ENCODE results near the gene FANCC. TPM values are rescaled to one million over a fixed set of nuclear protein-coding genes. Genes with fewer than 3 reads are reported as not detected.

Gene FANCC
- total and polyA plus RNA-seq, 2 of the 13 experiments (the other 11 are each of a cell fraction or from before 2014, with no cell fraction given) = 7.4 to 8.6 TPM

DNA sequence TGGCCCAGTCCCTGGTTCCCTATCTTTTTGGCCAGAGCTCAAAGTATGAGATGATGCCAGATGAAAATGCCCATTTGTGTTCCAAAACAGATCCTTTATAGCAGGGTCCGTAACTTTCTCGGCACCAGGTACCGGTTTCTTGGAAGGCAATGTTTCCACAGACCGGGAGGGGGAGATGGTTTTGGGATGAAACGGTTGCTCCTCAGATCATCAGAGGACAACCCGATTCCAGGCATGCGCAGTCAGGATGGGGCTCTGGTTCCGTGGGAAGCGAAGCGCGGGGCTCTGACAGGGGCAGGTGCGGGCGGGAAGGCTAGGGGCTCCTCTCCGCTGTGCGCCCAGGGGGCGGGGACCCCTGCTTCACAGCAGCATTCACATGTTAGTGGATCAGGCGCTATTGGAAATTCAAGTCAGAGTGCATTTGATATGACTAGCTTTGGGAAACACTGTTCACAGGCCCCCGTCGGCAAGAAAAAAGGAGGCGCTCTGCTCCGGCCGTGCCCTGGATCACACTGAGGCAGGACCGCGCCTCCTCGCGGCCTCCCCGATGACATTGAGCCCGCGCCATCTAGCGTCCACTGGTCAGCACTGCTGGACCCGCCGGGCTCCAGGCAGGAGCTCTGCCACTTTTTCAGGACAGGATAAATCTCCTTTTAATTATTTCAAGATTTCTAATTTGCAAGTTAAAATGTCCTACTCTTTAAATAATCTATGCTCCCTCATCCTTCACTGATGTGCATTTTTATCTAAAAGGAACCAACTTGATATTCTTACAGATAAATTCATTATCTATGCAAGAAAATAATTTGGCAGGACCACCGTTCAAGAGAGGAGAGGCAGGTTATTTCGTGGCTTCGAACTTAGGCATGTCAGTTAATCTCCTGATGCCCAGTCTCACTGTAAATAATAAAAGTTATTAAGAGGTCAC, 190.0 kb downstream of the FANCC start (continued):
- no peak for TF ChIP-seq U2AF2 (IDR thresholded peaks at IDR 0.05; ENCODE audit: low read depth, low read length)
- no peak for TF ChIP-seq SMYD3 (CRISPR knock-in tag; IDR thresholded peaks at IDR 0.05)
- TF ChIP-seq HMGA1 (CRISPR knock-in tag; conservative IDR thresholded peaks at IDR 0.05) = no peak
- no peak for TF ChIP-seq BHLHE40 (IDR thresholded peaks at IDR 0.05; ENCODE audit: low read length)
- TF ChIP-seq GABPA (IDR thresholded peaks at IDR 0.05; ENCODE audit: low read depth, low read length) = no peak
- TF ChIP-seq GABPA (CRISPR knock-in tag; IDR thresholded peaks at IDR 0.05; ENCODE audit: low read depth) = no peak
- TF ChIP-seq, protein P1, sequence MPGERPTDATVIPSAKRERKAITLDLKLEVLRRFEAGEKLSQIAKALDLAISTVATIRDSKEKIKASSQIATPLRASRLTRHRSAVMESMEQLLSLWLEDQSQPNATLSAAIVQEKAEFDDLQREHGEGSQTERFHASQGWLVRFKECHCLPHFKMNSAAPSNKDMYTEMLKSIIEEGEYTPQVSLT (CRISPR knock-in tag; IDR thresholded peaks at IDR 0.05; ENCODE audit: borderline replicate concordance, low read depth) = no peak
- TF ChIP-seq PAWR (CRISPR knock-in tag; IDR thresholded peaks at IDR 0.05; ENCODE audit: borderline replicate concordance) = no peak
- no peak for TF ChIP-seq FOXP1 (IDR thresholded peaks at IDR 0.05)
- TF ChIP-seq FOXP1 (CRISPR knock-in tag; IDR thresholded peaks at IDR 0.05) = no peak
- TF ChIP-seq CBX1 (IDR thresholded peaks at IDR 0.05; ENCODE audit: low read depth) = no peak
- no peak for TF ChIP-seq SRY (CRISPR knock-in tag; IDR thresholded peaks at IDR 0.05)
- TF ChIP-seq YY1 (IDR thresholded peaks at IDR 0.05; ENCODE audit: insufficient read depth, insufficient replicate concordance, low read depth, low read length) = peak; percentile 47
- peak; percentile 39; the same call in 1 of the 2 replicates for TF ChIP-seq POGZ (CRISPR knock-in tag; IDR thresholded peaks at IDR 0.05)
- no peak for TF ChIP-seq ZNF431 (CRISPR knock-in tag; IDR thresholded peaks at IDR 0.05; ENCODE audit: borderline replicate concordance, low read depth)
- TF ChIP-seq, protein P2, sequence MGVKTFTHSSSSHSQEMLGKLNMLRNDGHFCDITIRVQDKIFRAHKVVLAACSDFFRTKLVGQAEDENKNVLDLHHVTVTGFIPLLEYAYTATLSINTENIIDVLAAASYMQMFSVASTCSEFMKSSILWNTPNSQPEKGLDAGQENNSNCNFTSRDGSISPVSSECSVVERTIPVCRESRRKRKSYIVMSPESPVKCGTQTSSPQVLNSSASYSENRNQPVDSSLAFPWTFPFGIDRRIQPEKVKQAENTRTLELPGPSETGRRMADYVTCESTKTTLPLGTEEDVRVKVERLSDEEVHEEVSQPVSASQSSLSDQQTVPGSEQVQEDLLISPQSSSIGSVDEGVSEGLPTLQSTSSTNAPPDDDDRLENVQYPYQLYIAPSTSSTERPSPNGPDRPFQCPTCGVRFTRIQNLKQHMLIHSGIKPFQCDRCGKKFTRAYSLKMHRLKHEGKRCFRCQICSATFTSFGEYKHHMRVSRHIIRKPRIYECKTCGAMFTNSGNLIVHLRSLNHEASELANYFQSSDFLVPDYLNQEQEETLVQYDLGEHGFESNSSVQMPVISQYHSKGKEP (CRISPR knock-in tag; IDR thresholded peaks at IDR 0.05) = no peak
- TF ChIP-seq, protein P3, sequence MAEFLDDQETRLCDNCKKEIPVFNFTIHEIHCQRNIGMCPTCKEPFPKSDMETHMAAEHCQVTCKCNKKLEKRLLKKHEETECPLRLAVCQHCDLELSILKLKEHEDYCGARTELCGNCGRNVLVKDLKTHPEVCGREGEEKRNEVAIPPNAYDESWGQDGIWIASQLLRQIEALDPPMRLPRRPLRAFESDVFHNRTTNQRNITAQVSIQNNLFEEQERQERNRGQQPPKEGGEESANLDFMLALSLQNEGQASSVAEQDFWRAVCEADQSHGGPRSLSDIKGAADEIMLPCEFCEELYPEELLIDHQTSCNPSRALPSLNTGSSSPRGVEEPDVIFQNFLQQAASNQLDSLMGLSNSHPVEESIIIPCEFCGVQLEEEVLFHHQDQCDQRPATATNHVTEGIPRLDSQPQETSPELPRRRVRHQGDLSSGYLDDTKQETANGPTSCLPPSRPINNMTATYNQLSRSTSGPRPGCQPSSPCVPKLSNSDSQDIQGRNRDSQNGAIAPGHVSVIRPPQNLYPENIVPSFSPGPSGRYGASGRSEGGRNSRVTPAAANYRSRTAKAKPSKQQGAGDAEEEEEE (CRISPR knock-in tag; IDR thresholded peaks at IDR 0.05; ENCODE audit: borderline replicate concordance) = no peak
- TF ChIP-seq SP5 (CRISPR knock-in tag; IDR thresholded peaks at IDR 0.05; ENCODE audit: borderline replicate concordance, low read depth) = no peak
- TF ChIP-seq, protein P4, sequence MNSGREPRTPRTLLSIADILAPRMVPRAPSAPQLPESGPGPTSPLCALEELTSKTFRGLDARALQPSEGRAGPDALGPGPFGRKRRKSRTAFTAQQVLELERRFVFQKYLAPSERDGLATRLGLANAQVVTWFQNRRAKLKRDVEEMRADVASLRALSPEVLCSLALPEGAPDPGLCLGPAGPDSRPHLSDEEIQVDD (CRISPR knock-in tag; IDR thresholded peaks at IDR 0.05; ENCODE audit: borderline replicate concordance) = no peak
- no peak for TF ChIP-seq MAFG (CRISPR knock-in tag; IDR thresholded peaks at IDR 0.05)
- no peak for TF ChIP-seq PPARG (CRISPR knock-in tag; conservative IDR thresholded peaks at IDR 0.05)
- TF ChIP-seq, protein P5, sequence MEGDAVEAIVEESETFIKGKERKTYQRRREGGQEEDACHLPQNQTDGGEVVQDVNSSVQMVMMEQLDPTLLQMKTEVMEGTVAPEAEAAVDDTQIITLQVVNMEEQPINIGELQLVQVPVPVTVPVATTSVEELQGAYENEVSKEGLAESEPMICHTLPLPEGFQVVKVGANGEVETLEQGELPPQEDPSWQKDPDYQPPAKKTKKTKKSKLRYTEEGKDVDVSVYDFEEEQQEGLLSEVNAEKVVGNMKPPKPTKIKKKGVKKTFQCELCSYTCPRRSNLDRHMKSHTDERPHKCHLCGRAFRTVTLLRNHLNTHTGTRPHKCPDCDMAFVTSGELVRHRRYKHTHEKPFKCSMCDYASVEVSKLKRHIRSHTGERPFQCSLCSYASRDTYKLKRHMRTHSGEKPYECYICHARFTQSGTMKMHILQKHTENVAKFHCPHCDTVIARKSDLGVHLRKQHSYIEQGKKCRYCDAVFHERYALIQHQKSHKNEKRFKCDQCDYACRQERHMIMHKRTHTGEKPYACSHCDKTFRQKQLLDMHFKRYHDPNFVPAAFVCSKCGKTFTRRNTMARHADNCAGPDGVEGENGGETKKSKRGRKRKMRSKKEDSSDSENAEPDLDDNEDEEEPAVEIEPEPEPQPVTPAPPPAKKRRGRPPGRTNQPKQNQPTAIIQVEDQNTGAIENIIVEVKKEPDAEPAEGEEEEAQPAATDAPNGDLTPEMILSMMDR (CRISPR knock-in tag; IDR thresholded peaks at IDR 0.05) = peak; percentile 91
- TF ChIP-seq ZMYM4 (CRISPR knock-in tag; IDR thresholded peaks at IDR 0.05) = peak; percentile 29; the same call in 1 of the 2 replicates
- TF ChIP-seq ZNF615 (CRISPR knock-in tag; IDR thresholded peaks at IDR 0.05; ENCODE audit: borderline replicate concordance) = no peak
- no peak for TF ChIP-seq ESRRA (CRISPR knock-in tag; IDR thresholded peaks at IDR 0.05; ENCODE audit: low read depth)
